Activated CD4-positive, alpha-beta T cell treated with anti-CD3 and anti-CD28 coated beads for 24 hours (primary cell): ENCODE measurements around the gene C9orf43.
"Not testable (repeated sequence)": the region's sequence is repeated elsewhere in the genome, so short reads cannot be mapped to it uniquely, and the experiment has no call there.

Experiments used
- DNase-seq, 2 donors: peaks; one replicate each; pipeline ENCODE4 v3.0.0-alpha.2; 2020; ENCODE audit warnings: low read depth in 2 of 2

Gene C9orf43

DNA sequence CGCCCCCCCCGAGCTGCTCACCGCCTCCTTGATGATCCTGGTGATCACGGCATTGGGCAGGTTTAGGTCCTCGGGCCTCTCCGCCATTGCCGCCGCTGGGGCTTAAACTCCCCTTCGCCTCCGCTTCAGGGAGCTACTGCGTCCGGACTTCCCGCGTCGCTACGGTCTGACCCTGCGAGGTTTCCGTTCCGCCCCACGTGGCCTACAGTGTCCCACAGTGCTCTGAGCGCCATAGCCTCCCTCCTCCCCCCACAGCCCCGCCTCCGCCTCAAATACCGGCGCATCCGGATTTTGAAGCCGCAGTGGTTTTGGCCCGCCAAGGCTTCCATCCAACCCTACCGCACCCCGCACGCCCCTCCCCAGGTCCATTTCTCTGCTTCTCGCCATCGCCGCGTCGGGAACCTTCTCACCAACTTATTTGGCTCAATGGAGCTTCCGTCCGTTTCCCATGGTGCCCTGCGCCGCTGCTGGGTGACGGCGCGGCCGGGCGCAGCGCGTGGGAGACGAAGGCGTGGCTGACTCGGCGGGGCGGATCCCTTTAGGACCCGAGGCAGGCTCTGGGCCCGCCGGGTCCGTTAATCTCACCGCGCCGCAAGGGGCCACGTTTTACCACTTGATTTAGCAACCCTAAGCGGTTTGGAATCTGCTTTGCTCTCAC, at the start of gene C9orf43, which contains the start of gene POLE3:
Gene C9orf43, plus strand, starts transcription at position 541 of the 658 bp plus-strand sequence. CDS start 2,747 bp downstream, outside the sequence.
Gene POLE3, minus strand, starts transcription at position 469 of the 658 bp plus-strand sequence. Its CDS starts 382 bp downstream, at position 87.
- DNase-seq = peak; percentile 92 to 95

- no peak for DNase-seq
These were observed 49.1 kb upstream of the C9orf43 start for GRCh38 chr9:113361304-113362018.

GRCh38 chr9:113363336-113363735, 47.2 kb upstream of the C9orf43 start:
- DNase-seq = no peak

DNA sequence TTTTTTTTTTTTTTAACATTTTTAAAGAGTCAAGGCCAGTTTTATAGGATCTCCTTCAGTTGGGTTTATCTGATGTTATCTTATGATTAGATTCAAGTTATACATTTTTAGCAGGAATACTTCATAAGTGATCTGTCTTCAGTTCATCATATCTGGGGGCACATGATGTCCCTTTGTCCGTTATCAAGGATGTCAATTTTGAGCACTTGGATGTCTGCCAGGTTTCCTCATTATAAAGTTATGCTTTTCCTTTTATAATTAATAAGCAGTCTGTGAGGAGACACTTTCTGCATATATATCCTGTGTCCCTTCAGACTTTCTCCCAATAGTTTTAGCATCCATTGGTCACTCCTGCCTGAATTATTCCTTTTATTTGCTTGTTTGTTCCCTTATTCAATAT, 45.6 kb upstream of the C9orf43 start:
- no peak for DNase-seq

DNA sequence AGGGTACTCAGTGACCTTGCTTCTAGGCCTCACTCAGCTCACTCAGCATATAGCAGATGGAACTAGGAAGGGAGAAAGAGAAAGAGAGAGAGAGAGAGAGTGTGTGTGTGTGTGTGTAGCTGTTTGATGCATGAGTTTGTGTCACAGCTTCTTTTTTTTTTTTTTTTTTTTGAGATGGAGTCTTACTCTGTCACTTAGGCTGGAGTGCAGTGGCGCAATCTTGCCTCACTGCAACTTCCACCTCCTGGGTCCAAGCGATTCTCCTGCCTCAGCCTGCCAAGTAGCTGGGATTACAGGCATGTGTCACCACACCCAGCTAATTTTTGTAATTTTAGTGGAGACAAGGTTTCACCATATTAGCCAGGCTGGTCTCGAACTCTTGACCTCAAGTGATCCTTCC, 44.9 kb upstream of the C9orf43 start:
- not testable (repeated sequence) for DNase-seq

DNA sequence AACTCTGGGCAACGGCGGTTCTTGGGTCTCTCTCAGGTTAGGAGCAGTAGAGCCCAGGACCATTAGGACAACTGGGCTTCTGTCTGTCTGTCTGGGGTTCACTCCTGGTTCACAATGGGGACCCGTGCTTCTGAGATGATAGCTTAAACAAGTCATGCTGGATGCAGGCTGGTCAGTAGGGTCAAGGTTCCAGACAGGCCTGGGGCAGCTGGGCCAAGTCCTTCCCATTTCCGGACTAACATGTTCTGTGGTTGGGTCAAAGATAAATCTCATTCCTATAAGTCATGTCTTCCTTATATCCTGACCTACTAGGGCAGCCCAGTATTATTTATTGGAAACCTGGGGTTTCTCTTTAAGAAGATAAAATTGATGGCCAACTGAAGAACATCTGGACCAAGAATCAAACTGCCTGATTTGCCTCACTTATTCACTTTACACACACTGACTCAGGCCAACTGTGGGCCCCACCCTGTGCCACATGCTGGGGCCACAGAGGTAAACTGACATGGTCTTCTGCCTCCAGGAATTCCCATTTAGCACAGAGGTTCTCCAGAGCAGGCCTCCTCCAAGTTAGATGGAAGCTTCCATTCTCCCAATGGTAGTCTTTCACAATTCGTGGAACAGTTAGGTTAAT, 42.1 kb upstream of the C9orf43 start:
- no peak for DNase-seq

GRCh38 chr9:113368982-113369854, 41.3 kb upstream of the C9orf43 start:
- no peak for DNase-seq

DNA sequence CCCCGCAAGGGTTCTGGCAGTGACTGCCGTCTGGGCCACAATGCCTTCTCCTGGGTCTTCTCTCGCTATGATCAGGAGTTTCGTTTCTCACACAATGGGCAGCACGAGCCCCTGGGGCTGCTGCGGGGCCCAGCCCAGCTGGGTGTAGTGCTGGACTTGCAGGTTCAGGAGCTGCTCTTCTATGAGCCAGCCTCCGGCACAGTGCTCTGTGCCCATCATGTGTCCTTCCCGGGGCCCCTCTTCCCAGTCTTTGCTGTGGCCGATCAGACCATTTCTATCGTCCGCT, 40.7 kb upstream of the C9orf43 start:
- no peak for DNase-seq

- no peak for DNase-seq
These were observed 39.7 kb upstream of the C9orf43 start for GRCh38 chr9:113370806-113371325.

- no peak for DNase-seq
These were observed 38.5 kb upstream of the C9orf43 start for GRCh38 chr9:113372059-113372458.

- no peak for DNase-seq
These were observed 37.3 kb upstream of the C9orf43 start for GRCh38 chr9:113373256-113373655.

GRCh38 chr9:113373676-113374392, 36.7 kb upstream of the C9orf43 start:
- DNase-seq = no peak

DNA sequence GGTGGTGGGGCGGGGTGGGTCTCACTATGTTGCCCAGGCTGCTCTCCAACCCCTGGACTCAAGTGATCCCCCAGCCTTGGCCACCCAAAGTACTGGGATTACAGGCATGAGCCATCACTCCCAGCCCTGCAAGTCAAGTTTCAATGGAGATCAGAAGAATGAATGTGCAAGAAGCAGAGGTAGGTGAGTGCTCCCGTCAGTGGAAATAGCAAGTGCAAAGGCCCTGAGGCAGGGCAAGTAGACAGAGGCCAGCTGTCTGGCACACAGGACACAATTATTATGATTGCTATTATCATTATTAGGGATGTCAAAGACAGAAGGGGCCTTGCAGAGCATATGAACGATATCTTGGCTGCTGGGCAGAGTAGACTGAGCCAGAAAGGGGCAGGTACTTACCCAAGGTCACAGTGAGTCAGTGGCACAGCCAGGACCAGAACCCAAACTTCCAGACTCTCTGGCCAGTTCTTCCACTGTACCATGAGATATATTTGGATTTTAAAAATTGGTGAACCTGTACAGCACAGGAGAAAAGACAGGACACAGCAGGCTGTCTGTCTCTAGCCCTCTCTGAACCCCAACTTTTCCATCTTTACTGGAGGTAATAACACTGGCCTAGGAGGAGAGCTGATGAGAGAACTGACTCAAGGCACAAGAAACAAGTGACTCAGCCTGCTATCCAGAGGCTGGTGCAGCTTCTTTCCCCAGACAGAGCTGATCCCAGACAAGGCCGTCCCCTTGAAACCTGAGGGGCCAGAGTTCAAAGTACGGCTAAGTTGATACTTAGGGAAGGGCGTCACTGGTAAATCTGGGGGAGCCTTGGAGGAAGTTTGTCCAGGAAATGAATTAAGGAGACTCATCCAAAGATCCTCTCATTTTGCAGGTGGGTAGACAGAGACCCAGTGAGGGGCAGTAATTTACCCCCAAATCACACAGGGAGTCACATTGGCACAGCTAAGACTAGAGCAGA, 35.2 kb upstream of the C9orf43 start:
- DNase-seq = no peak

- peak; percentile 66 to 73 for DNase-seq
These were observed 33.6 kb upstream of the C9orf43 start, which contains the start of gene HDHD3 for GRCh38 chr9:113376634-113377567. Gene HDHD3, minus strand, starts transcription at chr9:113376986. Its CDS starts 2,632 bp downstream, at chr9:113374354.

- DNase-seq = not testable (repeated sequence)
These were observed 31.3 kb upstream of the C9orf43 start for GRCh38 chr9:113379094-113379828.

DNA sequence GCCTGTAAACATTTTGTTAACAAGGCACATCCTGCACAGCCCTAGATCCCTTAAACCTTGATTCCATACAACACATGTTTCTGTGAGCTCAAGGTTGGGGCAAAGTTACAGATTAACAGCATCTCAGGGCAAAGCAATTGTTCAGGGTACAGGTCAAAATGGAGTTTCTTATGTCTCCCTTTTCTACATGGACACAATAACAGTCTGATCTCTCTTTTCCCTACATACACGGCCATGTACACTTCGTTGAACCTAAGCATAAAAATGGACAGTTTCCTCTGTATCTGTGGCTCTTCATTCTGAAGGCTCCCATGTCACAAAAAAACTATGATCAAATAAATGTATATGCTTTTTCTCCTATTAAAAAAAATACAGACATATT, 30.7 kb upstream of the C9orf43 start:
- DNase-seq = not testable (repeated sequence)

DNA sequence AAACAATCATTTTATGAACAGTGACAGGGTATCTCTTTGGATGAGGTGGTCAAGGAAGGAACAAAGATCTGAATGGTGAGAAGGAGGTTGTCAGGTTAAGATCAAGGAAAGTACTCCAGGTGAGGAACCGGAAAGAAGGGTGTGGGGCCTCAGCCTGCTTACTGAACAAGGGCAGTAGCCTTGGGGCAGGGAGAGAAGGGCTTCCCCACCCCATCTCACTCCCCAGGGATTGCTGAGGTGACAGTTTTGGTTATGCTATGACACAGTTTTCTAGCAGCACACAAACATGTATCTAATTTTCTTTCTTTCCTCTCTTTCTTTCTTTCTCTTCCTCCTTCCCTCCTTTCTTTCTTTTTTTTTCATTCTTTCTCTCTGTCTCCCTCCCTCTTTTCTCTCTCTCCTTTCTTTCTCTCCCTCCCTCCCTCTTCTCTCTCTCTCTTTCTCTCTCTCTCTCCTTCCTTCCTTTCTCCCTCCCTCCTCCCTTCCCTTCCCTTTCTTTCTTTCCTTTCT, 29.6 kb upstream of the C9orf43 start:
- DNase-seq = no peak

DNA sequence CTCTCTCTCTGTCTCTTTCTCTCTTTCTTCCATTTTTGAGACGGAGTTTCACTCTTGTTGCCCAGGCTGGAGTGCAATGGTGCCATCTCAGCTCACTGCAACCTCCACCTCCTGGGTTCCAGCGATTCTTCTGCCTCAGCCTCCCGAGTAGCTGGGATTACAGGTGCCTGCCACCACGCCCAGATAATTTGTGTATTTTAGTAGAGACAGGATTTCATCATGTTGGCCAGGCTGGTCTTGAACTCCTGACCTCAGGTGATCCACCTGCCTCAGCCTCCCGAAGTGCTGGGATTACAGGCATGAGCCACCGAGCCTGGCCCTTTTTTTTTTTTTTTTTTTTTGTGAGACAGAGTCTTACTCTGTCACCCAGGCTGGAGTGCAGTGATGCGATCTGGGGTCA, 29.1 kb upstream of the C9orf43 start:
- DNase-seq = not testable (repeated sequence)
